Stomach (tissue), 9 donors: ENCODE data around the gene SFXN5. TPM values are rescaled to one million over a fixed set of nuclear protein-coding genes. Genes with fewer than 3 reads are reported as not detected.

Source experiments
- DNase-seq, 2 donors: peaks; one replicate each; pipeline versions ENCODE4 v3.0.0 to v3.0.0-alpha.2; 2013 to 2019
- H3K27ac ChIP-seq, 5 donors: fragments of 200-600 bp in 4 of 5; sonication (generic) in 4 of 5; one replicate each; pipeline ENCODE4 v1.5.1; 2013 to 2019; ENCODE audit warnings: mild to moderate bottlenecking in 1 of 5, moderate library complexity in 1 of 5
- H3K27me3 ChIP-seq, 3 donors: fragments of 200-600 bp; sonication (generic); one replicate each; pipeline ENCODE4 v1.5.1; 2017 to 2019; ENCODE audit warnings: mixed run types in 1 of 3
- H3K36me3 ChIP-seq, 4 donors: fragments of 200-600 bp; sonication (generic); 1 replicate in 3 of 4; 2 replicates in 1 of 4; pipeline ENCODE4 v1.5.1; 2016 to 2019
- H3K4me1 ChIP-seq, 4 donors: fragments of 200-600 bp; sonication (generic); one replicate each; pipeline ENCODE4 v1.5.1; 2016 to 2019
- H3K4me3 ChIP-seq, 4 donors: fragments of 200-600 bp; sonication (generic) in 3 of 4; one replicate each; pipeline ENCODE4 v1.5.1; 2016 to 2019; ENCODE audit warnings: mild to moderate bottlenecking in 1 of 4
- H3K9me3 ChIP-seq, 4 donors: fragments of 200-600 bp; sonication (generic); one replicate each; pipeline ENCODE4 v1.5.1; 2016 to 2019
- CTCF ChIP-seq, 7 experiments: fragments of 450-650 bp in 4 of 7; fragments of 200-600 bp in 3 of 7; sonication (generic) in 3 of 7; IDR thresholded peaks; one replicate each; pipeline ENCODE4 v1.5.1; 2016 to 2019; ENCODE audit warnings: antibody characterized with exemption in 7 of 7, control low read depth in 2 of 7, mild to moderate bottlenecking in 1 of 7
- EP300 ChIP-seq: sonication (generic); formaldehyde crosslinking; IDR thresholded peaks from one replicate; pipeline ENCODE4 v1.6.1; 2017; ENCODE audit warnings: antibody characterized with exemption
- POLR2A ChIP-seq, 4 donors: fragments of 450-650 bp; IDR thresholded peaks; one replicate each; pipeline ENCODE4 v1.6.1; 2016; ENCODE audit warnings: antibody characterized with exemption in 4 of 4, control low read depth in 2 of 4, mild to moderate bottlenecking in 1 of 4, moderate library complexity in 1 of 4
- POLR2AphosphoS5 ChIP-seq, 3 donors: sonication (generic); formaldehyde crosslinking; IDR thresholded peaks; one replicate each; pipeline ENCODE4 v1.6.1; 2016; ENCODE audit warnings: antibody characterized with exemption in 3 of 3
- WGBS, 5 donors: extraction: QIAGEN DNeasy Blood & Tissue Kit in 3 of 5; methylation state at CpG; one replicate each; pipeline versions ENCODE4 v1.1.5 to v1.1.7; 2013 to 2018; 5-methylcytosine and 5-hydroxymethylcytosine counted together
- intact Hi-C: fragments of 100-400 bp; cut with DNase I; formaldehyde crosslinking; loops from one replicate; pipeline ENCODE4 v1.15.1; 2023; ENCODE audit warnings: low total_unique reads
- polyA plus RNA-seq, 3 donors: library from polyadenylated mRNA; stranded (reverse); fragments of 200-250 nt; gene quantifications; one replicate each; pipeline ENCODE4 v1.2.3, GENCODE V29; 2013
- total RNA-seq, 5 donors: library from RNA; depleted of rRNA; stranded (reverse); fragments of >200 nt; gene quantifications; one replicate each; pipeline versions ENCODE4 v1.1.0 to v1.2.3, GENCODE V29; 2014 to 2016
- donor health status: healthy with polysubstance abuse.
- donor health status: Bipolar disorder and iron deficiency.
- donor health status: healthy.

SFXN5 gene
- total and polyA plus RNA-seq, 8 donors: 2.7 to 118 (median 17.2) TPM

GRCh38 chr2:73107211-73107926 is 35.9 kb upstream of the SFXN5 start:
- peak in 1 of 2 donors; percentile 38 for DNase-seq
- 51 to 71% (median 54%) methylated on average over 5 to 12 of the region's 12 CpGs for WGBS, 5 donors
- peak overlapping the region in 1 of 5 donors; percentile 16 for H3K27ac ChIP-seq

GRCh38 chr2:73106791-73107190 is 35.3 kb upstream of the SFXN5 start:
- Histone ChIP-seq H3K27ac (no peak overlapping the region), H3K9me3 (no peaks in the 10 kb centered on the region), H3K4me1 (peaks cover 36 to 84% (median 50%) of the 10 kb centered on the region in 4 donors), H3K4me3 (no peak overlapping the region), H3K36me3 (peaks cover 0 to 5% (median 0%) of the 10 kb centered on the region in 4 donors), H3K27me3 (peaks cover 0 to 6% (median 0%) of the 10 kb centered on the region in 3 donors)
- intact Hi-C loops: no loop called here
- TF ChIP-seq POLR2AphosphoS5 (IDR thresholded peaks at IDR 0.05): no peak
- no peak for TF ChIP-seq CTCF (IDR thresholded peaks at IDR 0.05)
- no peak for TF ChIP-seq EP300
- no peak for DNase-seq
- 72 to 93% (median 91%) methylated on average over 3 of the region's 3 CpGs for WGBS, 5 donors

More at GRCh38 chr2:73107211-73107926, 35.9 kb upstream of the SFXN5 start:
- Histone ChIP-seq H3K9me3 (no peaks in the 10 kb centered on the region), H3K4me3 (no peak overlapping the region), H3K27me3 (peaks cover 0 to 11% (median 0%) of the 10 kb centered on the region in 3 donors), H3K4me1 (peaks cover 42 to 85% (median 55%) of the 10 kb centered on the region in 4 donors), H3K36me3 (peaks cover 0 to 5% (median 0%) of the 10 kb centered on the region in 4 donors)
- TF ChIP-seq EP300 (no peak), POLR2AphosphoS5 (IDR thresholded peaks at IDR 0.05) (no peak), CTCF (IDR thresholded peaks at IDR 0.05) (no peak), POLR2A (IDR thresholded peaks at IDR 0.05) (no peak)
- intact Hi-C loops: no loop called here

- peaks cover 0 to 5% (median 0%) of the 10 kb centered on the region in 4 donors for H3K36me3 ChIP-seq
- TF ChIP-seq POLR2AphosphoS5 (IDR thresholded peaks at IDR 0.05) (no peak), CTCF (IDR thresholded peaks at IDR 0.05) (no peak), EP300 (no peak), POLR2A (IDR thresholded peaks at IDR 0.05) (no peak)
- 60 to 100% (median 96%) methylated on average over 1 to 2 of the region's 2 CpGs for WGBS, 5 donors
Observed at GRCh38 chr2:73105511-73105971, 34.0 kb upstream of the SFXN5 start.

GRCh38 chr2:73104933-73105332 is 33.4 kb upstream of the SFXN5 start:
- intact Hi-C loops: no loop called here
- H3K27me3 ChIP-seq: no peaks in the 10 kb centered on the region
- WGBS, 5 donors: 92 to 99% (median 95%) methylated on average over 3 of the region's 3 CpGs

More at GRCh38 chr2:73105511-73105971, 34.0 kb upstream of the SFXN5 start:
- peaks cover 24 to 71% (median 38%) of the 10 kb centered on the region in 4 donors for H3K4me1 ChIP-seq
- H3K4me3 ChIP-seq: no peak overlapping the region
- no peak overlapping the region for H3K27ac ChIP-seq
- H3K9me3 ChIP-seq: no peaks in the 10 kb centered on the region
- no peak for DNase-seq
- H3K27me3 ChIP-seq: no peaks in the 10 kb centered on the region
- intact Hi-C loops: no loop called here

More at GRCh38 chr2:73104933-73105332, 33.4 kb upstream of the SFXN5 start:
- peaks cover 18 to 65% (median 32%) of the 10 kb centered on the region in 4 donors for H3K4me1 ChIP-seq
- no peak overlapping the region for H3K4me3 ChIP-seq
- no peak for DNase-seq
- peaks cover 0 to 5% (median 0%) of the 10 kb centered on the region in 4 donors for H3K36me3 ChIP-seq
- TF ChIP-seq CTCF (IDR thresholded peaks at IDR 0.05): no peak
- no peak for TF ChIP-seq POLR2A (IDR thresholded peaks at IDR 0.05)
- TF ChIP-seq EP300: no peak
- TF ChIP-seq POLR2AphosphoS5 (IDR thresholded peaks at IDR 0.05): no peak
- H3K27ac ChIP-seq: no peak overlapping the region
- no peaks in the 10 kb centered on the region for H3K9me3 ChIP-seq
